ENCODE data around the gene RYR2.

DNA sequence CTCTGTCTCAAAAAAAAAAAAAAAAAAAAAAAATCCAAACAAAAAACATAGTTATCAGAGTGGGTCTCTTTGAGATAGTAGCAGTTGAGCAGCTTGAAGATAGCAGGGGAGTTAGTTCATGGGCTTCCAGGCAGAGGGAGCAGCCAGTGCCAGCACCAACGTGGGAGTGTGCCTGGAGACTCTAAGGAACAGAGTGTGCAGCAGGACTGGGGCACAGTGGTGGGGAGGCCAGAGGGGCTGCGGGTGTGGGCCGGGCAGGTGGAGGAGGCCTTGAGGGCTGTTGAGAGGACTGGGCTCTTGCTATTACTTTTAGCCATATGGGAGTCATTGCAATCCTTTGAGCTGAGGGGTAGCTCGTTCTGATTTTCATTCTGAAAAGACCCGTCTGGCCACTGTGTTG is 63.8 kb downstream of the RYR2 start:
- TF ChIP-seq EP300 (IDR thresholded peaks at IDR 0.05), result no peak
- TF ChIP-seq, protein P1, sequence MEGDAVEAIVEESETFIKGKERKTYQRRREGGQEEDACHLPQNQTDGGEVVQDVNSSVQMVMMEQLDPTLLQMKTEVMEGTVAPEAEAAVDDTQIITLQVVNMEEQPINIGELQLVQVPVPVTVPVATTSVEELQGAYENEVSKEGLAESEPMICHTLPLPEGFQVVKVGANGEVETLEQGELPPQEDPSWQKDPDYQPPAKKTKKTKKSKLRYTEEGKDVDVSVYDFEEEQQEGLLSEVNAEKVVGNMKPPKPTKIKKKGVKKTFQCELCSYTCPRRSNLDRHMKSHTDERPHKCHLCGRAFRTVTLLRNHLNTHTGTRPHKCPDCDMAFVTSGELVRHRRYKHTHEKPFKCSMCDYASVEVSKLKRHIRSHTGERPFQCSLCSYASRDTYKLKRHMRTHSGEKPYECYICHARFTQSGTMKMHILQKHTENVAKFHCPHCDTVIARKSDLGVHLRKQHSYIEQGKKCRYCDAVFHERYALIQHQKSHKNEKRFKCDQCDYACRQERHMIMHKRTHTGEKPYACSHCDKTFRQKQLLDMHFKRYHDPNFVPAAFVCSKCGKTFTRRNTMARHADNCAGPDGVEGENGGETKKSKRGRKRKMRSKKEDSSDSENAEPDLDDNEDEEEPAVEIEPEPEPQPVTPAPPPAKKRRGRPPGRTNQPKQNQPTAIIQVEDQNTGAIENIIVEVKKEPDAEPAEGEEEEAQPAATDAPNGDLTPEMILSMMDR (IDR thresholded peaks at IDR 0.05), result no peak

All from suprapubic skin (tissue), 3 donors.